MCF 10A (cell line): ENCODE measurements around the gene ARHGAP31. TPM values are rescaled to one million over a fixed set of nuclear protein-coding genes. Genes with fewer than 3 reads are reported as not detected.

Source experiments
- BruUV-seq: library from RNA; stranded (reverse); fragments of 400-500 nt; replicated peaks from 2 replicates; lab custom pipeline; 2021; lab: Mats Ljungman, UMichigan
- CTCF ChIA-PET: fragments of 300-600 bp; sonication (Branson Sonifier 250); formaldehyde crosslinking; extraction: SDS; loops from one replicate; lab custom pipeline; 2021; ENCODE audit warnings: antibody characterized with exemption, inconsistent platforms; lab: Yijun Ruan, JAX
- POLR2A ChIA-PET: fragments of 300-600, 350-650 bp; sonication (Branson Sonifier 250); formaldehyde crosslinking; extraction: SDS; loops from one replicate; lab custom pipeline; 2020; ENCODE audit warnings: antibody characterized with exemption, inconsistent platforms; lab: Yijun Ruan, JAX
- DNase-seq: peaks from one replicate; pipeline ENCODE4 v3.0.0-alpha.2; 2018; ENCODE audit not compliant: unreplicated experiment
- H3K27ac Mint-ChIP-seq: one replicate; pipeline ENCODE4 v1.8.0; 2022; ENCODE audit warnings: mild to moderate bottlenecking, low read depth, mixed read lengths; ENCODE audit not compliant: unreplicated experiment
- H3K27me3 Mint-ChIP-seq: one replicate; pipeline ENCODE4 v1.8.0; 2022; ENCODE audit warnings: mixed read lengths; ENCODE audit not compliant: insufficient read depth, unreplicated experiment
- H3K36me3 Mint-ChIP-seq: one replicate; pipeline ENCODE4 v1.8.0; 2022; ENCODE audit warnings: mild to moderate bottlenecking, moderate library complexity, mixed read lengths; ENCODE audit not compliant: insufficient read depth, unreplicated experiment
- H3K4me1 Mint-ChIP-seq: one replicate; pipeline ENCODE4 v1.8.0; 2022; ENCODE audit warnings: mixed read lengths; ENCODE audit not compliant: insufficient read depth, unreplicated experiment
- H3K4me3 Mint-ChIP-seq: one replicate; pipeline ENCODE4 v1.8.0; 2022; ENCODE audit warnings: mild to moderate bottlenecking, moderate library complexity, mixed read lengths; ENCODE audit not compliant: unreplicated experiment
- H3K9me3 Mint-ChIP-seq: one replicate; pipeline ENCODE4 v1.8.0; 2022; ENCODE audit warnings: mixed read lengths; ENCODE audit not compliant: unreplicated experiment
- intact Hi-C: fragments of 100-400 bp; cut with micrococcal nuclease; formaldehyde crosslinking; loops from 2 replicates; pipeline ENCODE4 v1.14.1; 2022
- total RNA-seq: library from RNA; stranded (reverse); gene quantifications from 2 replicates; pipeline ENCODE4 v1.2.3, GENCODE V29; 2022
- TF ChIP-seq, protein P1 (sequence below): fragments of 200-600 bp; IDR thresholded peaks from one replicate; pipeline ENCODE4 v1.8.0; 2022; ENCODE audit warnings: antibody characterized with exemption, mild to moderate bottlenecking; ENCODE audit not compliant: unreplicated experiment

Gene ARHGAP31
- total RNA-seq, 1 experiment from 2014 or later, result 4.4 TPM

GRCh38 chr3:119427669-119428068, 133.5 kb downstream of the ARHGAP31 start:
- Mint-ChIP-seq H3K36me3 (peaks cover 56% of the 10 kb centered on the region), H3K4me3 (no peak overlapping the region), H3K9me3 (peaks cover 31% of the 10 kb centered on the region), H3K27me3 (no peaks in the 10 kb centered on the region), H3K27ac (no peak overlapping the region), H3K4me1 (no peaks in the 10 kb centered on the region)
- ChIA-PET CTCF (interaction anchor here (0.6 to 1.9 kb wide), 4 partner anchors 11 to 152 kb away, joined by 3 to 9 read pairs (median 4); no protein-coding TSS in a partner anchor), POLR2A (interaction anchor here (0.7 to 0.9 kb wide), 2 partner anchors 132 to 353 kb away, joined by 3 read pairs; no protein-coding TSS in a partner anchor)
- BruUV-seq, result no TSS peak
- TF ChIP-seq, protein P1, sequence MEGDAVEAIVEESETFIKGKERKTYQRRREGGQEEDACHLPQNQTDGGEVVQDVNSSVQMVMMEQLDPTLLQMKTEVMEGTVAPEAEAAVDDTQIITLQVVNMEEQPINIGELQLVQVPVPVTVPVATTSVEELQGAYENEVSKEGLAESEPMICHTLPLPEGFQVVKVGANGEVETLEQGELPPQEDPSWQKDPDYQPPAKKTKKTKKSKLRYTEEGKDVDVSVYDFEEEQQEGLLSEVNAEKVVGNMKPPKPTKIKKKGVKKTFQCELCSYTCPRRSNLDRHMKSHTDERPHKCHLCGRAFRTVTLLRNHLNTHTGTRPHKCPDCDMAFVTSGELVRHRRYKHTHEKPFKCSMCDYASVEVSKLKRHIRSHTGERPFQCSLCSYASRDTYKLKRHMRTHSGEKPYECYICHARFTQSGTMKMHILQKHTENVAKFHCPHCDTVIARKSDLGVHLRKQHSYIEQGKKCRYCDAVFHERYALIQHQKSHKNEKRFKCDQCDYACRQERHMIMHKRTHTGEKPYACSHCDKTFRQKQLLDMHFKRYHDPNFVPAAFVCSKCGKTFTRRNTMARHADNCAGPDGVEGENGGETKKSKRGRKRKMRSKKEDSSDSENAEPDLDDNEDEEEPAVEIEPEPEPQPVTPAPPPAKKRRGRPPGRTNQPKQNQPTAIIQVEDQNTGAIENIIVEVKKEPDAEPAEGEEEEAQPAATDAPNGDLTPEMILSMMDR, result no peak
- no peak for DNase-seq
- intact Hi-C loops, result loop anchor here (5.0 kb wide), 1 partner anchor 135 kb away; the partner anchor contains the start of gene ARHGAP31

DNA sequence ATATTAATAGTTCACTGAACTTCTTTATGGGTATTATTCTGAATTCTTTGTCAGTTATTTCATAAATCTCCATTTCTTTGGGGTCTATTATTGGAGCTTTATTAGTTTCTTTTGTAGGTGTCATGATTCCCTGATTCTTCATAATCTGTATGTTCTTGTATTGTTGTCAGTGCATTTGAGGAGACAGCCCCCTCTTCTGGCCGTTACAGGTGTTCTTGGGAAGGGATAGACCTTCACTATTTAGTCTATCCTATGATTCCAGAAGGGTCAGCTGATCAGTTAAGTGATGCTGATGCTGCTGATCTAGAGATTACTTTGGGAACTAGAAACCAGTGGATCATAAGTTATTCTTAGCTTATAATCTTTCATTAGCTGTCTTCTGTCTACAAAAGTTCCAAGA, 134.4 kb downstream of the ARHGAP31 start:
- no TSS peak for BruUV-seq
- no peak overlapping the region for H3K27ac Mint-ChIP-seq
- DNase-seq, result no peak
- TF ChIP-seq, protein P1, result no peak
- POLR2A ChIA-PET, result interaction anchor here (0.9 kb wide), 1 partner anchor 133 kb away, joined by 3 read pairs; no protein-coding TSS in a partner anchor
- H3K4me3 Mint-ChIP-seq, result no peak overlapping the region
- no peaks in the 10 kb centered on the region for H3K27me3 Mint-ChIP-seq
- peaks cover 64% of the 10 kb centered on the region for H3K36me3 Mint-ChIP-seq
- intact Hi-C loops, result loop anchor here (5.0 kb wide), 1 partner anchor 136 kb away; the partner anchor contains the start of gene ARHGAP31
- peaks cover 31% of the 10 kb centered on the region for H3K9me3 Mint-ChIP-seq
- CTCF ChIA-PET, result interaction anchor here (1.9 kb wide), 1 partner anchor 12 kb away, joined by 9 read pairs; no protein-coding TSS in a partner anchor
- no peaks in the 10 kb centered on the region for H3K4me1 Mint-ChIP-seq

- TF ChIP-seq, protein P1, result no peak
- no peaks in the 10 kb centered on the region for H3K4me1 Mint-ChIP-seq
- CTCF ChIA-PET, result interaction anchor here (0.8 to 1.1 kb wide), 2 partner anchors 139 to 158 kb away, joined by 3 read pairs; partner anchors contain the start of gene ARHGAP31
- no peak overlapping the region for H3K27ac Mint-ChIP-seq
- intact Hi-C loops, result no loop called here
- H3K36me3 Mint-ChIP-seq, result peaks cover 96% of the 10 kb centered on the region
- POLR2A ChIA-PET, result interaction anchor here (0.7 to 1.1 kb wide), 2 partner anchors 15 to 27 kb away, joined by 3 to 4 read pairs; no protein-coding TSS in a partner anchor
- BruUV-seq, result no TSS peak
- no peak for DNase-seq
- no peaks in the 10 kb centered on the region for H3K27me3 Mint-ChIP-seq
- peaks cover 13% of the 10 kb centered on the region for H3K9me3 Mint-ChIP-seq
- no peak overlapping the region for H3K4me3 Mint-ChIP-seq
Observed at GRCh38 chr3:119433613-119434325, 139.6 kb downstream of the ARHGAP31 start.

DNA sequence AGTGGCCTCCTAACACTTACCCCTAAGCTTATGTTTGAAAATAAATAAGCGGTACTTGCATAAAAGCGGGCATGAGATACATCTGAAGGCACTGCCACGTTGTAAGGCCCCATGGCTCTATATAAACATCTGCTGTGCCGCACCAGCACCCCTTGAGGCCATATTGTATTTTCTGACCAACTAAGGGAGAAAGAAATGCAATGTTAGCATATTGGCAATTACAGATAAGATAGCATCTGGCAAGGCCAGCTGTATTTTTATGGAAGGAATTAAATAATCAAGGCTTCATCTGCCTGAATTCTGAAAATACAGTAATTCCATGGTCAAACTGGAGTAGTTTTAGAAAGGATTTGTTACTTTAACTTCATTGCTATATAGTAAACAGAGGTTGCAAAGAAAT, 140.5 kb downstream of the ARHGAP31 start:
- TF ChIP-seq, protein P1, result no peak
- no peak for DNase-seq
- intact Hi-C loops, result no loop called here
- peaks cover 7% of the 10 kb centered on the region for H3K9me3 Mint-ChIP-seq
- ChIA-PET CTCF (interaction anchor here (0.8 kb wide), 1 partner anchor 140 kb away, joined by 3 read pairs; the partner anchor contains the start of gene ARHGAP31), POLR2A (interaction anchor here (1.1 kb wide), 1 partner anchor 14 kb away, joined by 4 read pairs; no protein-coding TSS in a partner anchor)
- no TSS peak for BruUV-seq
- peaks cover 92% of the 10 kb centered on the region for H3K36me3 Mint-ChIP-seq
- no peaks in the 10 kb centered on the region for H3K4me1 Mint-ChIP-seq
- H3K27me3 Mint-ChIP-seq, result no peaks in the 10 kb centered on the region
- H3K27ac Mint-ChIP-seq, result peak overlapping the region; percentile 23
- H3K4me3 Mint-ChIP-seq, result no peak overlapping the region
